Measurements from ENCODE around the gene SIAH3. TPM values are rescaled to one million over a fixed set of nuclear protein-coding genes. Genes with fewer than 3 reads are reported as not detected.

SIAH3 gene
- total and polyA plus RNA-seq, 7 donors, result 0.01 TPM; not detected in 6

DNA sequence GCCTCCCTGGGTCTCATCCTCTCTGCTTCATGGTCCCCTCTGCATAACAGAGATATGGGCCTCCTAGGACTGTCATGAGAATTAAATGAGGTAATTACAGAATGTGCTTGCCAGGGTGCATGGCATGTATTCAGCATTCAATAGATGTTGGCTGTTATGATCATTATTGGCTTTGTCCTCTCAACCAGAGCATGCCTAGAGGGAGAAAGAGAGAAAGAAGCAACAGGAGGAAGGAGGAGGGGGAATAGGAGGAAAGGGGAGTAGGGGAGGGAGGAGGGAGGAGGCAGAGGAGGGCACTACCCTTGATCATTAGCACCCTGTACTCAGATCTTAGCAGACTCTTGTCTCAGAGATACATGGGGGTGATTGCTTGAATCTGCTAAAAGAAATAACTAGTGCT lies 41.0 kb upstream of the SIAH3 start:
- Histone ChIP-seq H3K27me3 (no peaks in the 10 kb centered on the region), H3K4me1 (peaks cover 0 to 30% (median 12%) of the 10 kb centered on the region in 4 donors), H3K9me3 (no peaks in the 10 kb centered on the region), H3K4me3 (no peak overlapping the region), H3K27ac (no peak overlapping the region), H3K36me3 (no peaks in the 10 kb centered on the region)
- intact Hi-C loops (cut with DNase I), result no loop called here
- no peak for TF ChIP-seq CTCF (IDR thresholded peaks at IDR 0.05)
- no peak for DNase-seq

DNA sequence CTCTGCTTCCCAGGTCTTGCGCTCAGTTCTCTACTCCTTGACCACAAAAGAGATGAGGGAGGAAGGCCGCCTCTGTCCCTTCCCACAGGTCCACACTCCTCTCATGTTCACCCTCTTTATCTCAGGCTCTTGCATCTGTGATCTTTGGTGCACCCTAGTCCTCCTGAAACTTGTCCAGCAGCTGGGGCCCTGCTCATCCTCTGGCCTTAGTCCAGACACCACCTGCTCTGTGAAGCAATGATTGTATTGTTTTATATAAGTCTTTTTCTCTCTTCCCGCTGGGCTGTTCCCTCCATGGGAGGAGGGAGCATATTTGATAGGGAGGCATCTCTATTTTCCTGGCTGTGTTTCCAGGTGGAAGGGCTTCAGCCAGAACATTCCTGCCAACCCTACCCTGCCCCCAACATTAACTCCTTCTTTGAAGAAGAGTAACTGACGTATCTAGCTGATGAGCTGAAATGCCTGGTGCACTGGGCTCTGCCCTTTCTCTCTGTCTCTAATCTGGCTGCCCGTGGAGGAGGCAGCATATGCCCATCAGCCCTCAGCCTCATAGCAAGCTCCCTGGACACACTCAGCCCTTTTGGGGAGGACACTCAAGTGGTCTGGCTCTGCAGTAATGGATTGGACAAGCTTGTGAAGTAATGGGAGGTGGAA lies 38.2 kb upstream of the SIAH3 start:
- TF ChIP-seq POLR2AphosphoS5 (IDR thresholded peaks at IDR 0.05) (no peak), CTCF (IDR thresholded peaks at IDR 0.05) (no peak), EP300 (IDR thresholded peaks at IDR 0.05) (no peak), POLR2A (IDR thresholded peaks at IDR 0.05) (no peak)
- H3K4me3 ChIP-seq, result no peak overlapping the region
- H3K9me3 ChIP-seq, result no peaks in the 10 kb centered on the region
- peaks cover 0 to 18% (median 0%) of the 10 kb centered on the region in 4 donors for H3K4me1 ChIP-seq
- H3K36me3 ChIP-seq, result no peaks in the 10 kb centered on the region
- H3K27ac ChIP-seq, result peak overlapping the region in 2 of 4 donors; percentile 57 to 64
- H3K27me3 ChIP-seq, result no peaks in the 10 kb centered on the region
- intact Hi-C loops (cut with DNase I), result no loop called here
- DNase-seq, result no peak
- WGBS, 2 donors, result 78 to 89% methylated on average over 5 of the region's 5 CpGs

GRCh38 chr13:45886466-45886865 lies 34.9 kb upstream of the SIAH3 start:
- Histone ChIP-seq H3K4me3 (no peak overlapping the region), H3K4me1 (peaks cover 0 to 18% (median 0%) of the 10 kb centered on the region in 4 donors), H3K9me3 (no peaks in the 10 kb centered on the region), H3K36me3 (no peaks in the 10 kb centered on the region), H3K27me3 (no peaks in the 10 kb centered on the region), H3K27ac (peak overlapping the region in 2 of 4 donors; percentile 16 to 49)
- DNase-seq, result no peak
- intact Hi-C loops (cut with DNase I), result no loop called here
- TF ChIP-seq EP300 (IDR thresholded peaks at IDR 0.05) (no peak), CTCF (IDR thresholded peaks at IDR 0.05) (no peak), POLR2AphosphoS5 (IDR thresholded peaks at IDR 0.05) (no peak), POLR2A (IDR thresholded peaks at IDR 0.05) (no peak)
- WGBS, 2 donors, result 74 to 80% methylated on average over 7 of the region's 7 CpGs

DNA sequence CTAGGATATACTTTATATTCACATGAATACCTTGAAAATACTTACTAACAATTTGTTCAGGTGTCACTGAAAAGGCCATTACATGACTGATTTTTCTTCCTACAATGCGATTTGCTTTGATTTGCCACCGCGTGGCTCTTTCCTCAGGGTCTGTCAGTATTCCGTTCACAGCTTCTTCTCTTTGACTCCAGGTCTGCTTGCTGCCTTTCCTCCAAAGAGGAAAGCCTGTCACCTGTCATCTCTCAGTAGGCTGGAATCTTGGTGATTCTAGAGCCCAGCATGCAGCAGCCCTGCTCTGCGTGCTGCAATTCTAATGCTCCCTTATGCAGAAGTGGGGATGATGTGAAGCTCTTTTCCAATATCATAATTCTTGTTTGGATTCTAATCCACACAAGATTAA lies 33.6 kb upstream of the SIAH3 start:
- Histone ChIP-seq H3K4me1 (peaks cover 0 to 18% (median 0%) of the 10 kb centered on the region in 4 donors), H3K27me3 (no peaks in the 10 kb centered on the region), H3K4me3 (no peak overlapping the region), H3K9me3 (no peaks in the 10 kb centered on the region), H3K36me3 (no peaks in the 10 kb centered on the region), H3K27ac (no peak overlapping the region)
- TF ChIP-seq CTCF (IDR thresholded peaks at IDR 0.05), result no peak
- TF ChIP-seq POLR2A (IDR thresholded peaks at IDR 0.05), result no peak
- TF ChIP-seq EP300 (IDR thresholded peaks at IDR 0.05), result no peak
- TF ChIP-seq POLR2AphosphoS5 (IDR thresholded peaks at IDR 0.05), result no peak
- WGBS, 2 donors, result 84 to 95% methylated on average over 5 of the region's 5 CpGs
- no peak for DNase-seq
- intact Hi-C loops (cut with DNase I), result no loop called here

- no peak for DNase-seq
- H3K9me3 ChIP-seq, result no peaks in the 10 kb centered on the region
- WGBS, 2 donors, result 69 to 77% methylated on average over 1 of the region's 1 CpG
- intact Hi-C loops (cut with DNase I), result no loop called here
- TF ChIP-seq CTCF (IDR thresholded peaks at IDR 0.05), result no peak
- TF ChIP-seq EP300 (IDR thresholded peaks at IDR 0.05), result no peak
- no peak for TF ChIP-seq POLR2A (IDR thresholded peaks at IDR 0.05)
- TF ChIP-seq POLR2AphosphoS5 (IDR thresholded peaks at IDR 0.05), result no peak
- H3K27ac ChIP-seq, result no peak overlapping the region
- no peak overlapping the region for H3K4me3 ChIP-seq
- H3K36me3 ChIP-seq, result no peaks in the 10 kb centered on the region
- no peaks in the 10 kb centered on the region for H3K27me3 ChIP-seq
- H3K4me1 ChIP-seq, result no peaks in the 10 kb centered on the region
These were observed 31.1 kb upstream of the SIAH3 start for GRCh38 chr13:45882626-45883025.

All from sigmoid colon (tissue), 7 donors.